ENCODE measurements around the gene FARS2. TPM values are rescaled to one million over a fixed set of nuclear protein-coding genes. Genes with fewer than 3 reads are reported as not detected.

FARS2 gene
- total and polyA plus RNA-seq, 5 donors from 2014 or later: 26.9 to 39.7 (median 34.9) TPM

GRCh38 chr6:5447921-5448320 is 186.6 kb downstream of the FARS2 start:
- no peak for DNase-seq
- Histone ChIP-seq H3K27ac (ENCODE audit: insufficient read depth, low read length, poor library complexity, severe bottlenecking) (no peak overlapping the region), H3K27me3 (ENCODE audit: control insufficient read depth, insufficient read depth, low read length) (no peaks in the 10 kb centered on the region), H3K9me3 (ENCODE audit: control insufficient read depth in 2 of 2, low read length in 2 of 2) (no peaks in the 10 kb centered on the region), H3K4me3 (ENCODE audit: low read depth, low read length) (no peak overlapping the region), H3K36me3 (ENCODE audit: control insufficient read depth, insufficient read depth, low read length) (peaks cover 2% of the 10 kb centered on the region), H3K4me1 (ENCODE audit: control insufficient read depth, insufficient read depth, low read length, poor library complexity, severe bottlenecking) (no peaks in the 10 kb centered on the region)
- Mint-ChIP-seq H3K9me3 (no peaks in the 10 kb centered on the region), H3K4me3 (no peak overlapping the region), H3K4me1 (peaks cover 0 to 13% (median 4%) of the 10 kb centered on the region in 4 donors), H3K27ac (peak overlapping the region in 1 of 3 donors; percentile 3), H3K27me3 (no peaks in the 10 kb centered on the region), H3K36me3 (peaks cover 15% of the 10 kb centered on the region)
- no peak for ATAC-seq (ENCODE audit: low read depth in 2 of 2)

- Mint-ChIP-seq H3K9me3 (no peaks in the 10 kb centered on the region), H3K27me3 (no peaks in the 10 kb centered on the region), H3K27ac (no peak overlapping the region), H3K36me3 (peaks cover 17% of the 10 kb centered on the region), H3K4me1 (peaks cover 0 to 11% (median 4%) of the 10 kb centered on the region in 4 donors), H3K4me3 (no peak overlapping the region)
- no peaks in the 10 kb centered on the region for H3K4me1 ChIP-seq (ENCODE audit: control insufficient read depth, insufficient read depth, low read length, poor library complexity, severe bottlenecking)
- peaks cover 4% of the 10 kb centered on the region for H3K36me3 ChIP-seq (ENCODE audit: control insufficient read depth, insufficient read depth, low read length)
- H3K9me3 ChIP-seq (ENCODE audit: control insufficient read depth in 2 of 2, low read length in 2 of 2): no peaks in the 10 kb centered on the region
- H3K4me3 ChIP-seq (ENCODE audit: low read depth, low read length): no peak overlapping the region
- no peaks in the 10 kb centered on the region for H3K27me3 ChIP-seq (ENCODE audit: control insufficient read depth, insufficient read depth, low read length)
- DNase-seq (no peak), ATAC-seq (ENCODE audit: low read depth in 2 of 2) (no peak)
- H3K27ac ChIP-seq (ENCODE audit: insufficient read depth, low read length, poor library complexity, severe bottlenecking): no peak overlapping the region
Observed at GRCh38 chr6:5450073-5450472, 188.8 kb downstream of the FARS2 start.

GRCh38 chr6:5453546-5453945 is 192.2 kb downstream of the FARS2 start:
- H3K9me3 Mint-ChIP-seq: no peaks in the 10 kb centered on the region
- no peaks in the 10 kb centered on the region for H3K27me3 ChIP-seq (ENCODE audit: control insufficient read depth, insufficient read depth, low read length)
- peaks cover 19% of the 10 kb centered on the region for H3K36me3 Mint-ChIP-seq
- H3K27ac ChIP-seq (ENCODE audit: insufficient read depth, low read length, poor library complexity, severe bottlenecking): no peak overlapping the region
- no peak overlapping the region for H3K27ac Mint-ChIP-seq
- H3K4me3 Mint-ChIP-seq: no peak overlapping the region
- no peak overlapping the region for H3K4me3 ChIP-seq (ENCODE audit: low read depth, low read length)
- no peaks in the 10 kb centered on the region for H3K4me1 ChIP-seq (ENCODE audit: control insufficient read depth, insufficient read depth, low read length, poor library complexity, severe bottlenecking)
- peaks cover 0 to 11% (median 1%) of the 10 kb centered on the region in 4 donors for H3K4me1 Mint-ChIP-seq
- no peak for DNase-seq
- H3K36me3 ChIP-seq (ENCODE audit: control insufficient read depth, insufficient read depth, low read length): peaks cover 2% of the 10 kb centered on the region
- ATAC-seq (ENCODE audit: low read depth in 2 of 2): no peak
- no peaks in the 10 kb centered on the region for H3K27me3 Mint-ChIP-seq
- H3K9me3 ChIP-seq (ENCODE audit: control insufficient read depth in 2 of 2, low read length in 2 of 2): no peaks in the 10 kb centered on the region

- H3K4me3 Mint-ChIP-seq: no peak overlapping the region
- DNase-seq (no peak), ATAC-seq (ENCODE audit: low read depth in 2 of 2) (no peak)
- Histone ChIP-seq H3K27me3 (ENCODE audit: control insufficient read depth, insufficient read depth, low read length) (no peaks in the 10 kb centered on the region), H3K27ac (ENCODE audit: insufficient read depth, low read length, poor library complexity, severe bottlenecking) (no peak overlapping the region), H3K4me1 (ENCODE audit: control insufficient read depth, insufficient read depth, low read length, poor library complexity, severe bottlenecking) (no peaks in the 10 kb centered on the region), H3K36me3 (ENCODE audit: control insufficient read depth, insufficient read depth, low read length) (peaks cover 2% of the 10 kb centered on the region), H3K4me3 (ENCODE audit: low read depth, low read length) (no peak overlapping the region), H3K9me3 (ENCODE audit: control insufficient read depth in 2 of 2, low read length in 2 of 2) (no peaks in the 10 kb centered on the region)
- no peaks in the 10 kb centered on the region for H3K9me3 Mint-ChIP-seq
- peaks cover 17% of the 10 kb centered on the region for H3K36me3 Mint-ChIP-seq
- H3K27ac Mint-ChIP-seq: no peak overlapping the region
- H3K4me1 Mint-ChIP-seq: peaks cover 3 to 21% (median 6%) of the 10 kb centered on the region in 4 donors
- H3K27me3 Mint-ChIP-seq: no peaks in the 10 kb centered on the region
Observed at GRCh38 chr6:5455142-5455541, 193.8 kb downstream of the FARS2 start.

GRCh38 chr6:5457041-5457440 is 195.7 kb downstream of the FARS2 start:
- Mint-ChIP-seq H3K4me3 (no peak overlapping the region), H3K27ac (no peak overlapping the region), H3K4me1 (peaks cover 4 to 25% (median 7%) of the 10 kb centered on the region in 4 donors), H3K9me3 (no peaks in the 10 kb centered on the region), H3K27me3 (no peaks in the 10 kb centered on the region), H3K36me3 (peaks cover 28% of the 10 kb centered on the region)
- Histone ChIP-seq H3K27me3 (ENCODE audit: control insufficient read depth, insufficient read depth, low read length) (no peaks in the 10 kb centered on the region), H3K4me3 (ENCODE audit: low read depth, low read length) (no peak overlapping the region), H3K9me3 (ENCODE audit: control insufficient read depth in 2 of 2, low read length in 2 of 2) (no peaks in the 10 kb centered on the region), H3K4me1 (ENCODE audit: control insufficient read depth, insufficient read depth, low read length, poor library complexity, severe bottlenecking) (no peaks in the 10 kb centered on the region), H3K36me3 (ENCODE audit: control insufficient read depth, insufficient read depth, low read length) (peaks cover 2% of the 10 kb centered on the region), H3K27ac (ENCODE audit: insufficient read depth, low read length, poor library complexity, severe bottlenecking) (no peak overlapping the region)
- DNase-seq: no peak
- no peak for ATAC-seq (ENCODE audit: low read depth in 2 of 2)

- Histone ChIP-seq H3K9me3 (ENCODE audit: control insufficient read depth in 2 of 2, low read length in 2 of 2) (no peaks in the 10 kb centered on the region), H3K27ac (ENCODE audit: insufficient read depth, low read length, poor library complexity, severe bottlenecking) (no peak overlapping the region), H3K4me1 (ENCODE audit: control insufficient read depth, insufficient read depth, low read length, poor library complexity, severe bottlenecking) (no peaks in the 10 kb centered on the region), H3K27me3 (ENCODE audit: control insufficient read depth, insufficient read depth, low read length) (no peaks in the 10 kb centered on the region), H3K36me3 (ENCODE audit: control insufficient read depth, insufficient read depth, low read length) (peaks cover 2% of the 10 kb centered on the region), H3K4me3 (ENCODE audit: low read depth, low read length) (no peak overlapping the region)
- Mint-ChIP-seq H3K4me3 (no peak overlapping the region), H3K9me3 (no peaks in the 10 kb centered on the region), H3K4me1 (peaks cover 5 to 25% (median 7%) of the 10 kb centered on the region in 4 donors), H3K36me3 (peaks cover 28% of the 10 kb centered on the region), H3K27me3 (no peaks in the 10 kb centered on the region), H3K27ac (peak overlapping the region in 1 of 3 donors; percentile 22)
- ATAC-seq (ENCODE audit: low read depth in 2 of 2) (no peak), DNase-seq (no peak)
Observed at GRCh38 chr6:5457983-5458683, 196.8 kb downstream of the FARS2 start.

GRCh38 chr6:5459346-5459745 is 198.0 kb downstream of the FARS2 start:
- no peaks in the 10 kb centered on the region for H3K27me3 Mint-ChIP-seq
- ATAC-seq (ENCODE audit: low read depth in 2 of 2): no peak
- H3K4me3 Mint-ChIP-seq: no peak overlapping the region
- Histone ChIP-seq H3K9me3 (ENCODE audit: control insufficient read depth in 2 of 2, low read length in 2 of 2) (no peaks in the 10 kb centered on the region), H3K27me3 (ENCODE audit: control insufficient read depth, insufficient read depth, low read length) (no peaks in the 10 kb centered on the region), H3K4me3 (ENCODE audit: low read depth, low read length) (no peak overlapping the region), H3K4me1 (ENCODE audit: control insufficient read depth, insufficient read depth, low read length, poor library complexity, severe bottlenecking) (no peaks in the 10 kb centered on the region), H3K36me3 (ENCODE audit: control insufficient read depth, insufficient read depth, low read length) (peaks cover 2% of the 10 kb centered on the region), H3K27ac (ENCODE audit: insufficient read depth, low read length, poor library complexity, severe bottlenecking) (no peak overlapping the region)
- H3K27ac Mint-ChIP-seq: peak overlapping the region in 1 of 3 donors; percentile 1
- DNase-seq: no peak
- H3K9me3 Mint-ChIP-seq: no peaks in the 10 kb centered on the region
- peaks cover 7 to 25% (median 8%) of the 10 kb centered on the region in 4 donors for H3K4me1 Mint-ChIP-seq
- peaks cover 24% of the 10 kb centered on the region for H3K36me3 Mint-ChIP-seq

GRCh38 chr6:5461365-5461764 is 200.1 kb downstream of the FARS2 start:
- peaks cover 8 to 23% (median 8%) of the 10 kb centered on the region in 4 donors for H3K4me1 Mint-ChIP-seq
- ATAC-seq (ENCODE audit: low read depth in 2 of 2): no peak
- H3K27me3 Mint-ChIP-seq: no peaks in the 10 kb centered on the region
- Histone ChIP-seq H3K4me3 (ENCODE audit: low read depth, low read length) (no peak overlapping the region), H3K27ac (ENCODE audit: insufficient read depth, low read length, poor library complexity, severe bottlenecking) (no peak overlapping the region), H3K27me3 (ENCODE audit: control insufficient read depth, insufficient read depth, low read length) (no peaks in the 10 kb centered on the region), H3K4me1 (ENCODE audit: control insufficient read depth, insufficient read depth, low read length, poor library complexity, severe bottlenecking) (no peaks in the 10 kb centered on the region), H3K9me3 (ENCODE audit: control insufficient read depth in 2 of 2, low read length in 2 of 2) (no peaks in the 10 kb centered on the region), H3K36me3 (ENCODE audit: control insufficient read depth, insufficient read depth, low read length) (no peaks in the 10 kb centered on the region)
- no peak overlapping the region for H3K4me3 Mint-ChIP-seq
- peaks cover 26% of the 10 kb centered on the region for H3K36me3 Mint-ChIP-seq
- no peak for DNase-seq
- H3K27ac Mint-ChIP-seq: no peak overlapping the region
- no peaks in the 10 kb centered on the region for H3K9me3 Mint-ChIP-seq
